HG02840 (cell line): ENCODE results near the gene PYGM.
A peak's percentile ranks its signal among the peaks of the same experiment; 100 is the strongest.

Experiments
- ATAC-seq: cut with Tn5 transposase; IDR thresholded peaks from one replicate; pipeline ENCODE4 v1.9.1; 2021; ENCODE audit warnings: mild to moderate bottlenecking, moderate library complexity, moderate number of reproducible peaks; ENCODE audit not compliant: unreplicated experiment, low FRiP score

Gene PYGM

DNA sequence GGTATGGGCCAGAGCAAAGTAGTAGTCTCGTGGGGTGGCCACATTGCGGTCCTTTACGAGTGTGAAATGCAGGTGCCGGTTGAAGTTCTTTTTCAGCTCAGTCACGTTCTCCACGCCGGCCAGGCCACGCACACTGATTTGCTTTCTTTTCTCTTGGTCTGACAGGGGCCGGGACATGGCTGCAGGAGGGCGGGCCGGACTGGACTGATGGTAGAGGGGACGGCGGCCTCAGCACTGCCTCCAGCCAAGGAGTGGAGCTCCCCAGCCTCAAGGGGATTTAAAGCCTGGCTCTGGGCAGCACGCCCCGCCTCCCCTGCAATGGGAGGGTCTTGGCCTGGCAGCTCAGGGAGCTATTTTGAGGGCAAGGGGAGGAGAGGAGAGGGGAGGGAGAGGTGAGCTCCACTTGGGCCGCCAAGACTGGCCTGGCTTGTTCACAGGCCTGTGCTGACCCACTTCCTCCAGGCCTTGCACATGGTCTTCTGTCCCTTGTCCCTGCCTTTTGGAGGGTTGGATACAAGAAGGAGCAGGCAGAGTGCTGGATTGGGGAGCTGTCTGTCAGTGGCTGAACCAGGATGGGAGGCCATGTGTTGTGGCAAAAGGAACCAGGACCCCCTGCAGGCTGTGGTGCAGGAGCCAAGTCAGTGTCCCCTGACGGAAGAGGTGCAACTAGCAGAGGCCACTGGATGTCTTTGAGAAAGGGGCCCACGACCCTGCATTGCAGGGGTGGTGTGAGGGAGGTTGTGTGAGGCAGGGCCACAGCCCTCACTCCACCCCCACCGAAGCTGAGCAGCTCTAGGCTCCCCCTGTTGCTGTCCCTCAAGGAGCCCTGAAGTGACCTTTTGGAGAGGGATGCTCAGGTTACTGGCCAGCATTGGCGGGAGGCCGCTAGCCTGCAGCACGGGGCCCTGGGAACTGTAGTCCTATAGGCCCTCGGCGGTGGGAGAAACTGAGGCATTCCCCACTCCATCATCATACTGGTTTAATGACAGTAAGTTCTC, at the start of gene PYGM:
Gene PYGM (minus strand): TSS at position 253 of the 998 bp plus-strand sequence. CDS start 76 bp downstream, at position 177.
- no peak for ATAC-seq

- no peak for ATAC-seq
Measured at GRCh38 chr11:64805481-64805880, 45.7 kb upstream of the PYGM start.

- no peak for ATAC-seq
Measured at GRCh38 chr11:64804346-64805210, 44.8 kb upstream of the PYGM start.

DNA sequence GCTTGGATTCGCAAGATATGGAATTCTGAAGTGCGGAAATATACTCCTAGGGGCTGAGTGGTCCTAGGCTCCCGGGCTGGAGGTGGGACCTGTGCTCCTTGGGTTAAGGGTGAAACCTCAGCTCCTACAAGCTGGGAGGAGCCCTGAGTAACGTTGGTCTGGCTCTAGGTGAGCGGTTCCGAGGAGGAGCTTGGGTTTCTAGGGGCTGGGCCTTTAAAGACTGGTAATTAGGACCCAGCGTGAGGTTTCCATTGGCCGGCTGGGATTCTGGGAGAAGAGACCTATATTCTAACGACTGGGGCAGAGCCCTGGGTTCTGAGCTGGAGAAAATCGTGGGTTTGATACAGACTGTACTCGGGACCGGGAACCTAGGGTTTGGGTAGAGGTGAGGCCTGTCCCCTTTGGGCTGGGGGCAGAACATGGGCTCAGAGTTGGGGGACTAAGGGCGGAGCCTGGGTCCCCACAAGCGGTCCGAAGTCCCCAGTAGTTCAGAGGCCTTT, 44.1 kb upstream of the PYGM start:
- ATAC-seq, result no peak

- peak; percentile 57 for ATAC-seq
Measured at GRCh38 chr11:64803158-64803845, 43.5 kb upstream of the PYGM start, which contains the start of gene MAP4K2. TSS of gene MAP4K2 (minus strand) at chr11:64803214. CDS start at chr11:64803149, 65 bp downstream.

DNA sequence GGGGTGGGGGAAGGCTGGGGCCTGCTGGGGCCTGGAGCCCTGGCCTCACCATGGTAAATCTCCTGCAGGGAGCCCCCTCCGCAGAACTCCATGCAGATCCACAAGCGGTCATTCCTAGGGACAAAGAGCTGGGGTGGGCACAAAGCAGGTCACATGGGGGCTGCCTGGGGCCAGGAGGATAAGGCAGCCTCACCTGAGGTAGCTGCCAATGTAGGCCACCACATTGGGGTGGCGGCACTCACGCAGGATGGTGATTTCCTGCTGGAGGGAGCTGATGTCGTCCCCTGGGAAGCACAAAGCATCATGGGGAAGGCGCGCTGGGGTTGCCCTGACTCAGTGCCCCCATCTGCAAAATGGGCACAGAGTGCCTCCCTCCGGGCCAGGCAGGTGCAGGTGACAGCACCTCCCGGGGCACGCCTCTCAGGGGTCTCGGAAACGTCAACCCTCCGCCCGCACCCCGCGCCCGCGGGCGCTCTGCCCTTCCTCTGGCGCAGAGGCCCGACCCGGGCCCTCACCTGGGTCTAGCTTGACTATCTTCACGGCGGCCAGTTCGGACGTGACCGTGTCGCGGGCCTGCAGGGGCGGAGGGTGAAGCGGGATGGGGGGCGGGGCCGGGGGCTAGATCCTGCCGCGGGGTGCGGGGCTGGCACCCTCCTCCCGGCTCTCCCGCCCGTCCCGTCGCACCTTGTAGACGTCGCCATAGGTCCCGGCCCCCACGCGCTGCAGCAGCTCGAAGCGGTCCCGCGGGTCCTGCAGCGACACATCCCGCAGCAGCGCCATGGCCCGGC, 42.8 kb upstream of the PYGM start:
- ATAC-seq, result peak; percentile 23

- ATAC-seq, result no peak
Measured at GRCh38 chr11:64801561-64802369, 42.0 kb upstream of the PYGM start.

GRCh38 chr11:64801158-64801464, 41.3 kb upstream of the PYGM start:
- ATAC-seq, result no peak

- no peak for ATAC-seq
Measured at GRCh38 chr11:64800303-64801157, 40.8 kb upstream of the PYGM start.

- no peak for ATAC-seq
Measured at GRCh38 chr11:64799623-64800302, 40.0 kb upstream of the PYGM start.

DNA sequence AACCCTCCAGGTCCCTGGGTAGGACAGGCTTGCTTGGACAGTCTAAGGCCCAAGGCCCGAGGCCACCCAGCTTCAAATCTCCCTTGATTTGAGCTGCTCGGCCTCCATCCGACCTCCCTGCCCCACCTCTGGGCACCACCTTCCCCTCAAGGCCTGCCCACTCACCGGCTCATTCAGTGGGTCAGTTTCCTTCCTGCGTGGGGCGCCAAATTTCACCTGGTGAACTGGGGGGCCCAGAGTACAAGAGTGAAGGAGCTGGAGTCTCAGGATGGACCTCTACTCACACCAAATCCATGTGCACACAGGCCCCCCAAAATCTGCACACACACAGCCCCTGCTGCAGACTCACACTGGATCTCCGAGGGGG, 39.5 kb upstream of the PYGM start:
- no peak for ATAC-seq

DNA sequence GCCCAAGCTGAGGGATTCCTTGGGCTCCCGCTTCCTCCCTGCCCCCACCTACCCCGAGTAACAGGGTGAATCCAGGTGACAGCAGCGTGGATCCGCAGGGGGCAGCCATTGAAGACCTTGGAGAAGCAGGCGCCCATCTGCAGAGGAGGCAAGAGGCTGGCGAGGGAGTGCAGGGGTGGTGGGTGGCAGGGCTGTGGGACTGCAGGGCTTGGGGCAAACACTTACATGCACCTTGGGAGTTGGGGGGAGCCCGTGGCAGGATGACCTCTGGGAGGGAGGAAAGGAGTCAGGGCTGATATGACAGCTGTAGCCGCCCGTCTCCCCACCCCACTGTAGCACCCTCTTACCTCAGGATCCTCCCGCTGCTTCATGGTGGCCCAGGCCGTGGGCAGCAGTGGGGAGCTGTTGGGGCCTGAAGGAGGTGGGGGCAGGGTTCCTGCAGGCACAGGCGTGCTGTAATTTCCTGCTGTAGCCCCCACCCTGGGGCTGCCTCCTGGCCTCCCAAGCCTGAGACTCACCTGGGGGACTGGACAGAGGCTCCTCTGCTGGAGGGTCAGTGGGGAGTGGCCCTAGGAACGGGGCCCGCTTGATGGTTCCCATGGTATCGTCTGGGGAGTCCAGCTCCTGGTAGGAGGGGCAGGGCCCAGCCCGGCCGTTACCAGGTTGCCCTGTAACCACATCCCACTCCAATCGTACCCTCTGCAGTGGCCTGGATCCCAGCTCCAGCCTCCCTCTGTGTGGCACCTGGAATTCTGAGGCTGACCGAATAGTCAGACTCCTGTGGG, 37.2 kb upstream of the PYGM start:
- no peak for ATAC-seq

DNA sequence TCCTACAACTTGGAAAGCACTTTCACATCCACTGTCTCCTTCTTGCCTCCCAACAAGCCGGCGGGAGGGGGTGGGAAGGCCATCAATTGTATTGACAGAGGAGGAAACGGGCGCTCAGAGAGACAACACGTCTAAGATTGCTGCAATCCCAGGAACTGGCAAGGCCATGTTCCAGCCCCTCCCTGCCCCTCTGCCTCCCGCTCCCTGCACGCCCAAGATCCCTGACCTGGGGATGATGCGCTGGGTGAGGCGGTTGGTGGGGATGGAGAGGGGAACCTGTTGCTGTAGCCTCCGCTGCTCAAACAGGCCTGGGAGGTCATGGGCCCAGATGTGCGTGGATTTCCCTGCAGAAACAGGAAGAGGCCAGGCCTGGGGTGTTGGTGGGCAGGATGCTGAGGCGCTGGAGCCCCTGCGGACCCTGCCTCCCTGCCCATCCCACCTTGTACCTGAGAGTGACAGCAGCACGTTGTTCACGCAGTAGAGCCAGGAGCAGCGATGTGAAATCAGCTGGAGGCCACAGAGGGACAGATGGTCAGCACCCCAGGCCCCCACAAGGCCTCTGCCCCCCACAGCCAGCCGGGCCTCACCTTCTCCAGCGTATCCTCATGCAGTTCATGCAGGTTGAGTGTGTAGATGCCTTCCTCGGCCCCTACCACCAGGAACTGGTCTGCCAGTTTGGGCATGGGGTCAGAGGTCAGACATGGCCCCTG, 36.4 kb upstream of the PYGM start:
- ATAC-seq, result no peak

GRCh38 chr11:64794526-64794925, 34.8 kb upstream of the PYGM start:
- ATAC-seq, result no peak

GRCh38 chr11:64793271-64794160, 33.7 kb upstream of the PYGM start:
- ATAC-seq, result no peak
